ENCODE data around the gene POU2F2.

- TF ChIP-seq, protein P1, sequence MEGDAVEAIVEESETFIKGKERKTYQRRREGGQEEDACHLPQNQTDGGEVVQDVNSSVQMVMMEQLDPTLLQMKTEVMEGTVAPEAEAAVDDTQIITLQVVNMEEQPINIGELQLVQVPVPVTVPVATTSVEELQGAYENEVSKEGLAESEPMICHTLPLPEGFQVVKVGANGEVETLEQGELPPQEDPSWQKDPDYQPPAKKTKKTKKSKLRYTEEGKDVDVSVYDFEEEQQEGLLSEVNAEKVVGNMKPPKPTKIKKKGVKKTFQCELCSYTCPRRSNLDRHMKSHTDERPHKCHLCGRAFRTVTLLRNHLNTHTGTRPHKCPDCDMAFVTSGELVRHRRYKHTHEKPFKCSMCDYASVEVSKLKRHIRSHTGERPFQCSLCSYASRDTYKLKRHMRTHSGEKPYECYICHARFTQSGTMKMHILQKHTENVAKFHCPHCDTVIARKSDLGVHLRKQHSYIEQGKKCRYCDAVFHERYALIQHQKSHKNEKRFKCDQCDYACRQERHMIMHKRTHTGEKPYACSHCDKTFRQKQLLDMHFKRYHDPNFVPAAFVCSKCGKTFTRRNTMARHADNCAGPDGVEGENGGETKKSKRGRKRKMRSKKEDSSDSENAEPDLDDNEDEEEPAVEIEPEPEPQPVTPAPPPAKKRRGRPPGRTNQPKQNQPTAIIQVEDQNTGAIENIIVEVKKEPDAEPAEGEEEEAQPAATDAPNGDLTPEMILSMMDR (IDR thresholded peaks at IDR 0.05; ENCODE audit: extremely low read depth in 1 of 2, insufficient read depth in 1 of 2, low read depth in 1 of 2, low read length in 2 of 2) = peak; percentile 32 to 58
- no peak for TF ChIP-seq POLR2A (IDR thresholded peaks at IDR 0.05; ENCODE audit: low read depth, low read length)
- TF ChIP-seq POLR2AphosphoS5 (IDR thresholded peaks at IDR 0.05; ENCODE audit: insufficient read depth, low read depth, low read length) = no peak
- TF ChIP-seq EZH2 (IDR thresholded peaks at IDR 0.05; ENCODE audit: borderline replicate concordance, low read depth, low read length, severe bottlenecking) = no peak
- no peak for TF ChIP-seq MAX (IDR thresholded peaks at IDR 0.05; ENCODE audit: insufficient read depth, insufficient read length)
- TF ChIP-seq GATA2 (IDR thresholded peaks at IDR 0.05; ENCODE audit: insufficient read depth, insufficient read length, low read depth, low read length) = no peak
- no peak for TF ChIP-seq MYC (IDR thresholded peaks at IDR 0.05; ENCODE audit: low read depth, low read length)
- TF ChIP-seq JUN (IDR thresholded peaks at IDR 0.05; ENCODE audit: borderline replicate concordance, insufficient read depth, insufficient read length, low read depth) = no peak
- no peak for TF ChIP-seq FOS (IDR thresholded peaks at IDR 0.05; ENCODE audit: borderline replicate concordance, insufficient read depth, low read length)
Measured at GRCh38 chr19:42178791-42179674, 46.8 kb upstream of the POU2F2 start.
